HG03354 (cell line): ENCODE measurements around the gene CALD1.

ENCODE experiments used
- ATAC-seq: cut with Tn5 transposase; IDR thresholded peaks from one replicate; pipeline ENCODE4 v1.9.1; 2021; ENCODE audit warnings: mild to moderate bottlenecking; ENCODE audit not compliant: unreplicated experiment, poor library complexity, severe bottlenecking

CALD1 gene

DNA sequence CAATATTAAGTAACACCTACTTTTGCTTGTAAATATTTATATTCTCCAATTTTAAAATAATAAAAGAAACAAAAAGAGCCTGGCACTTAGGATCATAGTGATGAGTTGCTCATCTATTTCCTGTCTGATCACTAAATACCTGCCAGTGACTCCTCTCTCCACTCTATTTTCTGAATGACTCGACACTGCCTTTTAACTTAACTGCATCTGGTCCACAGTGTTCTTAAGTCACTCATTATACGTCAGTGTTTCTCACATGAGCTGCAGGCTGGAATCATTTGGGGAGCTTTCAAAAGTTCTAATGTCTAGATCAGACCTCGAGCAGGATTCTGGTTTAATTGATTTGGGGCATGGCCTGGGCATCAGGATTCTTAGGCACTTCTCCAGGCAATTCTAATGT, 128.9 kb downstream of the CALD1 start:
- ATAC-seq: peak; percentile 65

DNA sequence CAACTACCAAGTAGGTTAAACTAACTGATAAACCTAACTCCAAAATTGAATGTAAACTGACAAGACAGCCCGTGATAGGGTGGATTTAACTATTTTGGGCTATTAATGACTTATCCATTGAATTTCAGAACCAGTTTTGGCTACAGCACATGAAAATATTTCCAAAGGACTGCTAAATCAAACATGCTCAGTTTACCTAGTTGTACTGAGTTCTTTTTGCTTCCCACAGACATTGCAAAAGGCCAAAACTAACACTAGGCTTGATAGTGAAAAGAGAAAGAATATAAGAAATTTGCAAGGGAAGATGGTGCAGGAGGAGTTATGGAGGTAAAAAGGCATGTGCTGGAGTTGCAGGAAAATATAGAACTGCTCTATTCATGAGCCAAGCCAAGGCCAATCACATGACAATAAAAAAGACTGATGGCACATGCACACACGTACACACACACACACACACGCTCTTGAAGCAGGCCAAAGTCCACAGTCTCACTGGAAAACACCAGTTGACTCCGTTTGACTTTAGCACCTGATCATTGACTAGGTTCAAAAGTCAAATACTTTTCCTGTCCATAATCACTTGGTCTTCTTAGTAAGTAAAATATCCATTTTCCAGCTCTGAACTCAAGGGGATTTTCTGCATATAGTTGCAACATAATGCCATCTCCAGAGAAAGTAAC, 130.9 kb downstream of the CALD1 start:
- ATAC-seq: no peak

DNA sequence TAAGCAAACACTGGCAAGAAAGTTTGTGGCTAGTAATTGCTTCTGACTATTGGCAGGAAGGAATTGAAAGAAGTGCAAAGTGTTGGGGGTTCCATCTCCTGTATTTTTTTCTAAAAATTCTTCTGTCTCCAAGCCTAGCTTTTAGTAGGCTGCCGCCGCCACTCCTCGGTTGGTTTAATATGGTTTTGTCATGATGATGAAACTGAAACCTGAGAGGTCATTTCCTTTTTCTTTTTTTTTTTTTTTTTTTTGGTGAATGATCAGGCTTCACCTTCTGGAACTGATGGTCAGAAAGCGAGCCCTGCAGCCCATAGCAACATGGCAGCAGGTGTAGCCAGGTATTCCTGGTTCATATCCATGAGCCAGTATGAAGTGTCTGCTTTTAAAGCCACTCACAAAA, 131.5 kb downstream of the CALD1 start:
- ATAC-seq: peak; percentile 61

DNA sequence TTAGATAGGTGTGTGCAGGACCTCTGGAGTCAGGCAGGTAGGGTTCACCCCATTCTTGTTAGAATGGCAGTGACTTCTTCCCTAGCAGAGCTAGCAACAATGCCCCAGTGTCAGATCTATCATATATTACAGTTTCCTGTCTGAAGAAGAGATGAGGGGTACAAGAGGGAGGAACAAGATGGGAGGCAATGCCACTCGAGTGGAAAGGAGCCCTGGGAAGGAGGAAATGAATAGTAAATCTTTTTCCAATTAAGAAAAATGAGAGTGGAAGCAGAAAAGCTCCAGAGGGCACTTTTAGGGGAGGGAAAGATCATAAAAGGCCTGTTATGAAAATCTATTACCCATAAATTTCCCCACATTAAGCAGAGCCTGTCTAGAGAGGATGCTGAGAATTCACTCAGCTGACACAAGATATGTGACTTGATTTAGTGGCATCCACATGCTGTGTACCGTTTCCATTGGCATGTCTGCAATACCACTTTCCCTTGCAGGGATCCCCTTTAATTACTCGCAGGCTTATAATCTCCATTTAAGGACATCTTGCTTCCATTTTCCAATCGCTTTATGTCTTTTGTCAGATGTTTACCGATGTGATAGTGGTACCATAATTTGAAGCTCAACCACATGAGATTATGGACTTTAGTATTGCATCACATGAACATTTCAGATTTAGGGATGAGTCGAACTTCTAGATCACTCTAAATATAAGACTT, 136.9 kb downstream of the CALD1 start:
- no peak for ATAC-seq

DNA sequence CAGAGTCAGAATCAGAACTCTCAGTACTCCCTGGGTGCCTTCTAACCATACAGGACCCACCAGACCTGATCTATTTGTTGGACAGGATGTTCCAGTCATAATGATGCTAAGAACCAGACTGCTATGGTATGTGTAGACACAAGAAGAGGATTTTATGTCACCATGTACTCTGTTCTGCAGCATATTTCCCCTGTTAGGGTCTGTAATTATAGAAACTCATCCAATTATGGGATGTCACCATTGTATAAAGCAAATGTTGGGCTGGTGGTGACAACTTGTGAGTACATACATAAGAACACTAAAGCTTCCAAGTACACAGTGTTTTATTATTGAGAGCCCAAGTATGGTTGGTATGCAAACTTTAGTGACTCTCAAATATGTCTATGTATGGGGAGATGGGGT, 139.8 kb downstream of the CALD1 start:
- ATAC-seq: peak; percentile 80

DNA sequence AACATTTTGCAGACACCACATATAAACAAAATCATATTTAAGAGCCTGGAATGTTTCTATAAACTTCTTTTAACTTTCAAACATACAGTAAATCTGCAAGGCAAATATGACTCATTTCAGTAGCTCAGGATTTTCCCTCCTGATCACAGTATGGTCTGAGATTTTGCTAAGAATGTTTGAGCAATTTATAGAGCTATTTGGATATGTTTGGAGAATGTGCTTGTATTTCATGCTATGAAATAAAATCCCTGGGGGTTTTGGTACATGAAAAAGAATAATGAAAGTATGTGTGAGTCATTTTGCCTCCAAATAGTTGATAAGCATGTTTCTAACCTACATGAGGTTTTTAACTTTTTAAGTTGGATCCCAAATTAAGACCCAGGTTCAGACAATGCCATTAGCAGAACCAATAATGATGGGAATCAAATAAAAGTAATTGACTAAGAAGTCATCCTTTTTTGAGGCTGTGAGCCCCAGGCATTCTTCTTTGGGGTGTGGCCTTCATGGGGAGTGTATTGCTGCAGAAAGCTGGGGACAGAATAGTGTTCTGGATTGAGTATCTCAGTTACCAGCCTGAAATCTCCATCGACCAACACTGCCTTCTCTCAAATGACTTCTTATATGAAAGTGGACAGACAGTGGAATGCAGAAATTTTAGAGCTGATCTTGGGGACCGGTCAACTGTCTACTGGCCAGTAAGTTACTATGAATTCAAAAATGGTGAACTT, 140.8 kb downstream of the CALD1 start:
- ATAC-seq: peak; percentile 65

DNA sequence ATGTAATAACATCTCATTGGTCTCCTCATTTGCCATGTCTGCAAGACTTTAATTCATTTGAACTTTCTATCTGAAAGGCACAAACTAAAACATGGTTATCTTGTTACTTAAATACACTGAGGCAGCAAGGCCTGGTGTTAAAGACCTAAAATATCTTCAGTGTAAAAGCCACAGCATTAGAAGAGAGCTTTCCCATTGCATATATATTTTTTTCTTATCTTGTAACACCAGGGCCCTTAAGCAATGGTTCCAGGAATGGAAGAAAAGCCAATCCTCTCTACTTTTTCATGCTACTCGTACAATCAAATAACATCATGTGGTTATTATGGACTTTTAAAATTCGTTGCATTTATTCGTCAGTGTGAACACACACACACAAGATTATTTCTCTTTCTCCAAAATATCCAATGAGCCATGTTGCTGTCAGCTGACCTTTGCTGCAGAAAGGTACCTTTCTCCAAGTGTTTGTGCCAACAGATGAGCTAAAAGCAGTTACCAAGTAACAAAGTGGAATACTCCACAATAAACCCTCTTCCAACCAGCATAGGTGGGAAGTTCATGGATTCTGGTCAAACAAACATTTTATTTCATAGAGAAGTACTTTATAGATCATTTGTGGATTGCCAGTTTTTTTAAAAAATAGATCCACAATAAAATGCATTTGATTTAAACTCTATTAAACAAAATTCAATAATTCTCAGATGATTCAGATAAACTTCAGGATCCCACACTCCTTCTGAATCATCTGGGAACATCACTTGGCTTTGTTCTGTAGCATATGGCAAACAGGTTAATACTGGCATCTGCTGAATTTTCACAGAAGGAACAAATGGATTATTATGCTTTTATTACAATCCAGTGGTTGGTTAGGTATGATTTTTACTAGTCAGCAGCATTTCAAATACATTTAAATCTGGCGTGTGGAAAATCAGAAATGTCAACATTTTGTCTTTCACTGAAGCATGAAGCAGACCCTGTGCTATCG, 143.6 kb downstream of the CALD1 start:
- ATAC-seq: no peak

DNA sequence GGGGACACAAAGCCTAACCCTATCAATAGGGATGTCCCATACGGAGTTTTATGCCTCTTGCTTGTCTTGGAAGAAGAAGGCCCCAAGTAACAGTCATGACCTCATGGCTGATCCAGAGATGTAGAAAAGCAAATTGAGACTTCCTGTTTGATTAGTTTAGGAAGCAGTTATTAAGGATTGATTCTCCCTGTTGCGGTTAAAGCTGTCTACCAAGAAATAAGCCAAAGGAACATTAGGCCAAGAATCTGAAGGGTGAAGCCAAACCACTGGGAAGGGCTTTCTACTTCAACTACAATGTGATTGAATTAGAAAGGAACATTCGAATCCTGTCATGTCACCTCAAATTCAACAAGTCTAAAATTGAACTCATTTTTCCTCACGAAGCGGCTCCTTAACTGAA, 146.3 kb downstream of the CALD1 start:
- ATAC-seq: no peak

DNA sequence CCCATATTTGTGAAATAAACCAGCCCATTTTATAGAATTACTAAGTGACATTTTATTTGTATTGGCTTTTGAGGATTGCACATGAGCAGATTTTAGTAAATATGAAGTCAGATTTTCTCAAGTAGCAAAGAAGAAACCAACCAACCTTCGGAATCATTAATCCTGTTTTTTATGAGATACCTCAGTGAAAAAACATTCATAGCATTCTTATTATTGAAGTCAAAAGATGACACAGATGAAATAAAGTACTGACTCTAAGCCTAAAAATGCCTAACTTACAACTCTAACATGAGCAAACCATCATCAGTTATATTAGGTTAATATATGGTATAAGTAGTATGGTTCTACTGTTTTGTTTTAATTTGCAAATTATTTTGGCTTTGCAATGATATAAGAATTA, 147.0 kb downstream of the CALD1 start:
- ATAC-seq: no peak

DNA sequence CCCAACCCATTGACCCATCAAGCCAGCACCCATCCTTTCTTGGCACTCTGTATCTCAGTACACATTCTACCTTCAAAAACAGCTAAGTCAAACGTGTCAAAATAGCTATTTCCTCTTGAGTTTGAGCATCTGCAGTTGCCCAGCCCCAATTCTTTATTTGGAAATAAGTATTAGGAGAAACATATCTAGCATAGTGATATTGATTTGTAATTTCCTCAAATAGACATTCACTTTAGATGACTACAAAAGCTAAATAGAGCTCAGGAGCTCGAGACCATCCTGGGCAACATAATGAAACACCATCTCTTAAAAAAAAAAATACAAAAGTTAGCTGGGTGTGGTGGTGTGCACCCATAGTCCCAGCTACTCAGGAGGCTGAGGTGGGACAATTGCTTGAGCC, 147.6 kb downstream of the CALD1 start:
- no peak for ATAC-seq

DNA sequence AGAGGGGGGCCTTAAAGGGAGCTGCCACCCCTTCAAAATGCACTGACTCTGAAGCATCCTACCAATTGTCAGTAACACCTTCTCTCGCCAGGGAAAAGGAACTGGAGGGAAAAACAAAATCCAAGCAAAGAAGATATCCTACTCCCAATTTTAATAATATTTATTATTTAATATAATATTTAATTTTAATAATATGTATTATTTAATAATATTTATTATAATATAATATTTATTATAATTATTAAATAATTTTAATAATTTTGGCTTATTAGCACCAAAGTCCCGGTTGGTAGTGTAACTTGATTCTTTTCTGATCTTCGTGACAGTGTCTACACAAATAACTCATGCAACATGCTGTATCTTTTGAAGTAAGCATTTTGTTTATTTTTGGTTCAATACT, 148.3 kb downstream of the CALD1 start:
- no peak for ATAC-seq

DNA sequence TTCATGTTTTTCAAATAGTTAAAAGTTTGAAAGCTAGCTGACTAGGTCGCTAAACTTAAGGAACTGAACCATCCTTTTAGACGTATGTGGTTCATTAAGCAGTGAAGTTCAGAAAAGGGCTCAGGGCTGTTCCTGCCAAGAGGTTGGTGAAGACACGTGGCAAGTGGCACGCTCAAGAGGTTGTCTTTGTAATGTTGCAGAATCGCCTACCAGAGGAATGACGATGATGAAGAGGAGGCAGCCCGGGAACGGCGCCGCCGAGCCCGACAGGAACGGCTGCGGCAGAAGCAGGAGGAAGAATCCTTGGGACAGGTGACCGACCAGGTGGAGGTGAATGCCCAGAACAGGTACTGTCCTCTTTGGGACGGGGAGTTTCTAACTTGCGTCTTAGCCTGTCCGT, 149.1 kb downstream of the CALD1 start:
- no peak for ATAC-seq

DNA sequence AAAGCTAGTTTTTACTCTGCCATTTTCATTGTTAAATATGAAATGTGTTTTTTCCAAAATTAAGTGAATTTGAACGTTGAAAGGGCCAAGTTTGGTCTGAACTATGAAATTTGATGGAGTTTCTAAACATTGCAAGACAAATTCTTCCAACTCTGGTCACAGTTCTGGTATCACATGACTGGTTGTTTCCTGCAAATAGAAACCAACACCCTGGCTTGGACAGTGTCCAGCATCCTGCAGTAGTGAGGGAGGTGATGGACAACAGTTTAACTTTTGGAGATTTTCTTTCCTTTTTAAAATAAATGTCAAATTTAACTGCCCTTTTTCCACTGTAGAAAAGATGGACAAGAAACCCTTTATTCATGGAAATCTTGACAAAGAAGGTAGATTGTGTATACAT, 152.1 kb downstream of the CALD1 start:
- ATAC-seq: no peak

DNA sequence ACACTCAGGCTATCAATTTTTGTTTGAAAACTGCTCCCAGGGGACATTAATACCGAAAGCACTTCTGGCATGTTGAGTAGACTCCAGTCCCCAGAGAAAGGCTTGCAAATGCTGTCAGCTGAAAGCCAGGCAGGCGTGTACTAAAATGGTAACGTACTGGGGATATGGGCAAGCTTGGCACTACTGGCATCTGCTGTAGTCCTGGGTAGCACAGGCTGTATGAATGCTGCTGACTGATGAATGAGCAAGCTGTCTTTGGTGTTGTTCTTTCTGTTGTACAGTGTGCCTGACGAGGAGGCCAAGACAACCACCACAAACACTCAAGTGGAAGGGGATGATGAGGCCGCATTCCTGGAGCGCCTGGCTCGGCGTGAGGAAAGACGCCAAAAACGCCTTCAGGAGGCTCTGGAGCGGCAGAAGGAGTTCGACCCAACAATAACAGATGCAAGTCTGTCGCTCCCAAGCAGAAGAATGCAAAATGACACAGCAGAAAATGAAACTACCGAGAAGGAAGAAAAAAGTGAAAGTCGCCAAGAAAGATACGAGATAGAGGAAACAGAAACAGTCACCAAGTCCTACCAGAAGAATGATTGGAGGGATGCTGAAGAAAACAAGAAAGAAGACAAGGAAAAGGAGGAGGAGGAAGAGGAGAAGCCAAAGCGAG, 153.4 kb downstream of the CALD1 start:
- ATAC-seq: peak; percentile 62

DNA sequence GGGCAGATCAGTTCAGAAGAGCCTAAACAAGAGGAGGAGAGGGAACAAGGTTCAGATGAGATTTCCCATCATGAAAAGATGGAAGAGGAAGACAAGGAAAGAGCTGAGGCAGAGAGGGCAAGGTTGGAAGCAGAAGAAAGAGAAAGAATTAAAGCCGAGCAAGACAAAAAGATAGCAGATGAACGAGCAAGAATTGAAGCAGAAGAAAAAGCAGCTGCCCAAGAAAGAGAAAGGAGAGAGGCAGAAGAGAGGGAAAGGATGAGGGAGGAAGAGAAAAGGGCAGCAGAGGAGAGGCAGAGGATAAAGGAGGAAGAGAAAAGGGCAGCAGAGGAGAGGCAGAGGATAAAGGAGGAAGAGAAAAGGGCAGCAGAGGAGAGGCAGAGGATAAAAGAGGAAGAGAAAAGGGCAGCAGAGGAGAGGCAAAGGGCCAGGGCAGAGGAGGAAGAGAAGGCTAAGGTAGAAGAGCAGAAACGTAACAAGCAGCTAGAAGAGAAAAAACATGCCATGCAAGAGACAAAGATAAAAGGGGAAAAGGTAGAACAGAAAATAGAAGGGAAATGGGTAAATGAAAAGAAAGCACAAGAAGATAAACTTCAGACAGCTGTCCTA, 154.1 kb downstream of the CALD1 start:
- no peak for ATAC-seq

DNA sequence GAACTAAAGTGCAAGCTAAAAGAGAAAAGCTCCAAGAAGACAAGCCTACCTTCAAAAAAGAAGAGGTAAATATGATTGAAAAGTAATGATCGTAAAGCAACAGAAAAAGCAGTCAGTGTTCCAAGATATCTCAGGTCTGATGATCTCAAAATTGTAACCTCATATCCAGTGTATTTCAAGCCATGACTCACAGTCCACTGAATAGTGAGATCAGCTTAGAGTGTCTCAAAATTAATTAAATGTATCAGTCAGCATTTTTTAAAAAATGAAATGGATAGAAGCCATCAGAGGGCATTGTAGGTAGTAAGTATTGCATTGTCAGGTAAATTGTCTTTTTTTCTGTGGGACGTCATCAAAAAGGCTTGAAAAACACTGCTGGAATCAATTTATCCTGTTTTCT, 156.3 kb downstream of the CALD1 start:
- no peak for ATAC-seq

DNA sequence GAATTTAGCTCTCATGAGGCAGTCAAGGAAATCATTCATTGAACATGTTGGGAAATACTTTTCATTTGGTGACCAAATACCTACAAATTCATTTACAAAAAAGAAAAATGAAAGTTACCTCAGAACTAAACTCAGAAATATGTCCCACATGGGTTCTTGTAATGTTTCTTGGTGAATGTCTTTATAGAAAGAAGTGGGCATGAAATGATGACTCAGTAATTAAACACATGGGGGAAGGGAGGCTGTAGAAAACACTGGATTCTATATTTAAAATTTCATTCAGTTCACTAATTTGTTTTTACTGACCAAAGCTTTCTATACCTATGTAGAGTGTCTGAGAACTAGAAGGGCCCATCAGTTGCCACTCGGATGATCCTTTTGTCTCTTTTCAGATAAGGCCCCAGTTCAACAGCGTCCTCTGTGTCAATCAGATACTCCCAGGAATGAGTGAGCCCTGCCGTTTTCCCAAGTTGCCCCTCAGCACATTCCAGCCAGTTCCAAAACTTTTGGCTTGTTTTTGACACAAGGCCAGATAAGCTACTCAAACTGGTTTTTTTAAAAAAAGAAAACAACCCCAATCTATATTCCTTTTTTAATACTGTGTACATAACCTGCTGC, 157.6 kb downstream of the CALD1 start:
- ATAC-seq: no peak

DNA sequence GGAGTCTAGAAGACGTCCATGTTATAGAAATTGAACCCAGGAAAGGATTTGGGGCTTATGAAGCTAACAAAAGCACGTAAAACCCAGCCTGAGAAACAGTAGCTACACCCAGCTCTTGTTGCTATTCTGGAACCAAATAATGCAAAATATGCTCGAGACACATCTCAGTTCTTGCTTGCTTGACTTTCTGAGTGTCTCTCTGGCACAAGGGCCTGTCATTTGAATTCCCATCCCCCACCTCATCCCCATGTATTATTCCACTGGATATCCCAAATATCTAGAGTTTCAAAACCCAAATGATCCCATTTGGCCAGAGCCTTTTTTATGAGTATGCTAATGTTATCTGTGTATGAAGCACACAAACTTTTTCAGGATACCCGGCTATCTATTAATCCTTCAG, 158.7 kb downstream of the CALD1 start:
- ATAC-seq: no peak

DNA sequence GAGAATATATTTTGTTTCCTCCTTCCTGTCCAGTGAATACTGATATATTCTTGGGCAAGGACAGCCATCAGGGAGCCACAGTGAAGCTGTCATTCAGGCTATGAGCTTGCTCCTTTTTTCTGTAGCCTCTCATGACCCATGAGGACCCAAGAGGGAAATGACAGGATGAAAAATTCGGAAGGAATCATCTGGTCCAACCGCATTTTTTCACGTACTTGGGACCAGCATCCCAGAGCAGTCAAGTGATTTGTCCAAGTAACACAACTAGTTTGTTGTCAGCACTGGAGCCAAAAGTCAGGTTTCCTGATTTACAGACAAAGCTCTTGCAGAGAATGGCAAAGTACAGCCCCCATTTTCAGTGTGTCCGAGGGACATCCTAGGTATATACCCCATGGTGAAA, 159.7 kb downstream of the CALD1 start:
- no peak for ATAC-seq
